WERI-Rb-1 (cell line): Measurements from ENCODE around the gene MDM2.
A peak's percentile ranks its signal among the peaks of the same experiment; 100 is the strongest.

Experiments
- DNase-seq: peaks from one replicate; pipeline ENCODE4 v3.0.0-alpha.2; 2020
- H3K27ac ChIP-seq: fragments of 250-450 bp; sonication (Bioruptor Pico); 2 replicates; pipeline ENCODE4 v1.5.1; 2020; ENCODE audit warnings: mild to moderate bottlenecking, moderate library complexity
- H3K27me3 ChIP-seq: fragments of 250-450 bp; sonication (Bioruptor Pico); 2 replicates; pipeline ENCODE4 v1.5.1; 2021; ENCODE audit warnings: mild to moderate bottlenecking, low read depth, moderate library complexity; ENCODE audit not compliant: insufficient read depth, severe bottlenecking
- H3K36me3 ChIP-seq: fragments of 250-450 bp; sonication (Bioruptor Pico); 2 replicates; pipeline ENCODE4 v1.5.1; 2020; ENCODE audit warnings: mild to moderate bottlenecking, moderate library complexity
- H3K4me3 ChIP-seq: 2 replicates; pipeline ENCODE4 v1.5.1; 2011; ENCODE audit warnings: low read depth, mild to moderate bottlenecking, control low read depth, low read length
- H3K9me3 ChIP-seq: fragments of 250-450 bp; sonication (Bioruptor Pico); 2 replicates; pipeline ENCODE4 v1.5.1; 2021; ENCODE audit warnings: mild to moderate bottlenecking, moderate library complexity; ENCODE audit not compliant: severe bottlenecking
- TF ChIP-seq, protein P1 (sequence below): IDR thresholded peaks from 2 replicates; pipeline ENCODE4 v1.5.1; 2011; ENCODE audit warnings: low read depth, mild to moderate bottlenecking, control low read depth, inconsistent platforms, low read length

The MDM2 gene

DNA sequence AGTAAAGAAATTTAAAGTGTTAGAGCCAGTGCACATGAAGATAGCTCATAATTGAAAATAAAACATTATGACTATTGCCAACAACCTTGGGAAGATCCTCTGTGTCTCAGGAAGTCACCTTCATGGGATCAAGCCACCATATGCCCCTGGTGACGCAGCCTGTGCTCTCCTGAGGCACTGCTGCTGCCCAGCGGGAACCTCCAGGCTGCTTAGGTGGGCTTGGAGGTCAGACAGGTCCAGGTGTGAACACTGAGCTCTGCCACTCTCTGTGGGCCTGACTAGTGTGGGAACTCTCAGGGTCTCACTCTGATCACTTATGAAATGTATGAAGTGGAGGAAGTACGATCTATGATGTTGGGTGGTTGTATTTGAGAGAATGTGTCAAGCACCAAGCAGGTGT is 45.3 kb upstream of the MDM2 start:
- DNase-seq: no peak
- Histone ChIP-seq H3K36me3 (peaks cover 16% of the 10 kb centered on the region; the same call in 1 of the 2 replicates), H3K27me3 (no peaks in the 10 kb centered on the region), H3K9me3 (no peaks in the 10 kb centered on the region), H3K4me3 (no peak overlapping the region), H3K27ac (no peak overlapping the region)
- TF ChIP-seq, protein P1, sequence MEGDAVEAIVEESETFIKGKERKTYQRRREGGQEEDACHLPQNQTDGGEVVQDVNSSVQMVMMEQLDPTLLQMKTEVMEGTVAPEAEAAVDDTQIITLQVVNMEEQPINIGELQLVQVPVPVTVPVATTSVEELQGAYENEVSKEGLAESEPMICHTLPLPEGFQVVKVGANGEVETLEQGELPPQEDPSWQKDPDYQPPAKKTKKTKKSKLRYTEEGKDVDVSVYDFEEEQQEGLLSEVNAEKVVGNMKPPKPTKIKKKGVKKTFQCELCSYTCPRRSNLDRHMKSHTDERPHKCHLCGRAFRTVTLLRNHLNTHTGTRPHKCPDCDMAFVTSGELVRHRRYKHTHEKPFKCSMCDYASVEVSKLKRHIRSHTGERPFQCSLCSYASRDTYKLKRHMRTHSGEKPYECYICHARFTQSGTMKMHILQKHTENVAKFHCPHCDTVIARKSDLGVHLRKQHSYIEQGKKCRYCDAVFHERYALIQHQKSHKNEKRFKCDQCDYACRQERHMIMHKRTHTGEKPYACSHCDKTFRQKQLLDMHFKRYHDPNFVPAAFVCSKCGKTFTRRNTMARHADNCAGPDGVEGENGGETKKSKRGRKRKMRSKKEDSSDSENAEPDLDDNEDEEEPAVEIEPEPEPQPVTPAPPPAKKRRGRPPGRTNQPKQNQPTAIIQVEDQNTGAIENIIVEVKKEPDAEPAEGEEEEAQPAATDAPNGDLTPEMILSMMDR: no peak

DNA sequence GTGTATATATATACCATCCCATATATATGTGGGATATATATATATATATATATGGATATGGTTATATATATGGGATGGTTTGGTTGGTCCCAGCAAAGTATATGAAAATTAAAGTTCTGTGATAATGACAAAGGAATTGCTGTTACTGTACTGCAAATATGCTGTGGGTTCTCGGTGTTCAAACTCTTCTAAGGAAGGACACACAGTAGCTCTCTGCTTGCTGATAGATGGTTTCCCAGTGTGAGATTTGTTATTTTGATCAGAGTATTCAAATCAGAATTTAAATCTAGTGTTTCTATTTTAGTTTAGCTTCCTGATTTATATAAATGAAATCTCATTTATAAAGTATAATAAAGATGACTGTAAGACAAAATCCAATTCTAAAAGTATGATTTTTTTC is 42.3 kb upstream of the MDM2 start:
- TF ChIP-seq, protein P1: no peak
- H3K36me3 ChIP-seq: peaks cover 10% of the 10 kb centered on the region; the same call in 1 of the 2 replicates
- no peak overlapping the region for H3K4me3 ChIP-seq
- H3K9me3 ChIP-seq: no peaks in the 10 kb centered on the region
- H3K27ac ChIP-seq: no peak overlapping the region; the same call in 1 of the 2 replicates
- DNase-seq: no peak
- no peaks in the 10 kb centered on the region for H3K27me3 ChIP-seq

DNA sequence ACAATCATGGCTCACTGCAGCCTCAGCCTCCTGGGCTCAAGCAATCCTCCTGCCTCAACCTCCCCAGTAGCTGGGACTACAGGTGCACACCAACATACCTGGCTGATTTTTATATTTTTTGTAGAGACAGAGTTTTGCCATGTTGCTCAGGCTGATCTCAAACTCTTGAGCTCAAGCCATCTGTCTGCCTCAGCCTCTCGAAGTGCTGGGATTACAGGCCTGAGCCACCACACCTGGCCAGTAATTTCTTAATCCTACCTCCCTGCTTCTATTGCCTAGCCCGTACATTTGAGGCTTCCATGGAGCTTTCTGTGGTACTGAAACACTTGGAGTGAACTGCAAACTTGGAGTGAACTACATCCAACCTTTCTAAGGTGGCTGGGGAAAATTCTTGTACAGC is 41.3 kb upstream of the MDM2 start:
- Histone ChIP-seq H3K36me3 (peaks cover 8% of the 10 kb centered on the region; the same call in 1 of the 2 replicates), H3K27ac (peak overlapping the region; percentile 81), H3K4me3 (no peak overlapping the region), H3K27me3 (no peaks in the 10 kb centered on the region), H3K9me3 (no peaks in the 10 kb centered on the region)
- DNase-seq: peak; percentile 75
- TF ChIP-seq, protein P1: no peak

DNA sequence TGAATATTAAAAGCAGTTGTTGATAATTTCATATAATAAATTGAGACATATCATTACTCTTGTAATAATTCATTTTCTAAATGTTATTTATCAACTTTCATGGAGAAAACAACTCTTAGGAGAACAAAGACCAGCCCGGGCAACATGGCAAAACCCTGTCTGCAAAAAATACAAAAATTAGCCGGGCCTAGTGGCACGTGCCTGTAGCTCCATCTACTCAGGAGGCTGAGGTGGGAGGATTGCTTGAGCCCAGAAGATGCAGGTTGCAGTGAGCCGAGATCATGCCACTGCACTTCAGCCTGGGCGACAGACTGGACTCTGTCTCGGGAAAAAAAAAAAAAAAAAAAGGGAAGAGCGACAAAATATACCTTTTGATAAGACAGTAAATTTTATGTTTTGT is 40.8 kb upstream of the MDM2 start:
- H3K9me3 ChIP-seq: no peaks in the 10 kb centered on the region
- H3K36me3 ChIP-seq: peaks cover 8% of the 10 kb centered on the region; the same call in 1 of the 2 replicates

DNA sequence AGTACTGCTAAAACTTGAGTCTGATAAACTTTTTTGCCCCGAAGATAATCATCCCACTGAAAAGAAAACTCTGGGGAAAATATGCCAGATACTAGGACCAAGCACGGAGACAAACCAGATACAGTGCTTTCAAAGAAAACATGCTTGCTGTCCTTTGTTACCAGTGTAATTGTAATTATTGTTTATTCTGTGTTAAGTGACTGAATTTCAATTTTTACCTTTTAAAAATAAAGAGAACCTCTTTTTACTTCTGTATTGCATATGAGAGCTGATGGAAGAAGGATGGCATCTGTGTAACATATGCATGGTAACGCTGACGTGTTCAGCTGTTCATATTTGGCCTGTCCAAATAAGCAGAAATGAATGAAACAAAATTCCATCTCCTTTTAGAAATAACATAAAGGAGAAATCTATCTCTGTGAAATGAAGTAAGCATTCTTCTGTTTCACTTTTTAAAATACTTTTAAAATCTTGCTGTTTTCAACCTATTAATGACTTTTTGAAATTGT is 39.5 kb upstream of the MDM2 start:
- TF ChIP-seq, protein P1: no peak
- no peak overlapping the region for H3K4me3 ChIP-seq
- no peak for DNase-seq
- peaks cover 3% of the 10 kb centered on the region; the same call in 1 of the 2 replicates for H3K36me3 ChIP-seq
- no peaks in the 10 kb centered on the region for H3K27me3 ChIP-seq
- peak overlapping the region; percentile 81 for H3K27ac ChIP-seq
- H3K9me3 ChIP-seq: no peaks in the 10 kb centered on the region

More for the DNA sequence above, 40.8 kb upstream of the MDM2 start:
- Histone ChIP-seq H3K4me3 (no peak overlapping the region), H3K27ac (peak overlapping the region; percentile 81), H3K27me3 (no peaks in the 10 kb centered on the region)
- no peak for DNase-seq
- TF ChIP-seq, protein P1: no peak

DNA sequence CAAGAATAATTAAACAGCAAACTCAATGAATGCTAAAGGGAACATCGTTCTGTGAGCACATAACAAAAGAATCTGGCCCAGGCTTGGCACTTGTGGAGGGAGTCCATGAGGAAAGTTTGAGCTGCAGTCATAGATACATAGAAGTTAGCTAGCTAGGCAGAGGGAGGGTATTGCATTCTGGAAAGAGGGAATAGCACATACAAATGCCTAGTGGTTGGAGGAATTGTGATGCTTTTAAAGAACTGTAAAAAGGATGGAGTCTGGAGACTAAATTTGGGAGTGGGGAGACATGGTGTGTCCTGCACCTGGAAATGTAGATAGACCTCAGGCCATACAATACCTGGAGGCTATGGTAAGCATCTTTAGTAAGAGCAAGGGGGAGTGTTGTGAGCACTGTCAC is 38.0 kb upstream of the MDM2 start:
- H3K9me3 ChIP-seq: no peaks in the 10 kb centered on the region
- H3K27ac ChIP-seq: no peak overlapping the region
- DNase-seq: no peak
- H3K36me3 ChIP-seq: no peaks in the 10 kb centered on the region
- H3K27me3 ChIP-seq: no peaks in the 10 kb centered on the region
- H3K4me3 ChIP-seq: no peak overlapping the region
- TF ChIP-seq, protein P1: no peak
